SK-N-MC (cell line): ENCODE data around the gene SLC47A2.

Source experiments
- DNase-seq: peaks from one replicate; pipeline ENCODE4 v3.0.0-alpha.2; 2011; ENCODE audit warnings: low read depth, low spot score
- H3K27ac ChIP-seq: fragments of 200-600 bp; sonication (generic); 2 replicates; pipeline ENCODE4 v1.5.1; 2016; ENCODE audit warnings: mixed run types
- H3K36me3 ChIP-seq: fragments of 200-600 bp; sonication (generic); 2 replicates; pipeline ENCODE4 v1.6.1; 2017; ENCODE audit warnings: antibody characterized with exemption, low read length, mixed read lengths; ENCODE audit not compliant: insufficient read depth
- H3K4me3 ChIP-seq: fragments of 200-600 bp; sonication (generic); 2 replicates; pipeline ENCODE4 v1.5.1; 2016
- H3K9ac ChIP-seq: fragments of 200-600 bp; sonication (generic); 2 replicates; pipeline ENCODE4 v1.8.0; 2017; ENCODE audit warnings: mixed run types, mixed read lengths; ENCODE audit not compliant: insufficient read length
- H3K9me3 ChIP-seq: fragments of 200-600 bp; sonication (generic); 2 replicates; pipeline ENCODE4 v1.6.1; 2017; ENCODE audit warnings: low read depth, mild to moderate bottlenecking, antibody characterized with exemption, low read length, moderate library complexity, mixed read lengths
- EZH2 ChIP-seq: fragments of 200-600 bp; sonication (generic); IDR thresholded peaks from one replicate; pipeline ENCODE4 v1.6.1; 2017; ENCODE audit warnings: antibody characterized with exemption
- FOXP2 ChIP-seq: optimal IDR thresholded peaks from 2 replicates; pipeline ENCODE3; 2011; ENCODE audit warnings: mild to moderate bottlenecking, moderate library complexity; ENCODE audit not compliant: insufficient read depth; ENCODE audit errors: extremely low read length, control extremely low read depth
- POLR2AphosphoS5 ChIP-seq: IDR thresholded peaks from 2 replicates; pipeline ENCODE4 v1.6.1; 2012; ENCODE audit warnings: mild to moderate bottlenecking, low read depth, low read length, borderline replicate concordance

The SLC47A2 gene

DNA sequence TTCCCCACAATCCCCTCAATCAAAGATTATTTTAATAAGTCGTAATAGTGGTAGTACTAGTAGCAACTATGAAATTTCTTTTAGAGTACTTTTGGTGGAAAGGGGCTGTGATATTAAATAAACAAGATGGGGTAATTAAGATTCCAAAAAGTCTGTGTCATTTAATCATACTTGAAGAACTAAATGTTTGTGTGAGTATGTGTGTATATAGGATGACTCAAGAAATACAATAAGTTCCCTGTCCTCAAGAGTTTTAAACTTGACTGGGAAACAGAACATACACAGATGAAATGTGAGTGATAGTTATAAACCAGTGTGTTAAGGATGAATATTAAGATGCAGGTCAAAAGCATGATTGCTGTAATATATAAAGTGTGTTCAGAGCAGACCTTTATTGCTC is 65.6 kb downstream of the SLC47A2 start:
- no peak overlapping the region for H3K4me3 ChIP-seq
- no peaks in the 10 kb centered on the region for H3K9me3 ChIP-seq
- H3K9ac ChIP-seq: no peak overlapping the region
- peaks cover 28% of the 10 kb centered on the region for H3K36me3 ChIP-seq
- DNase-seq: no peak
- H3K27ac ChIP-seq: no peak overlapping the region
- TF ChIP-seq FOXP2 (no peak), POLR2AphosphoS5 (no peak), EZH2 (no peak)

- H3K27ac ChIP-seq: no peak overlapping the region
- H3K9ac ChIP-seq: peak overlapping the region; percentile 62
- H3K36me3 ChIP-seq: peaks cover 20% of the 10 kb centered on the region
- no peaks in the 10 kb centered on the region for H3K9me3 ChIP-seq
- TF ChIP-seq FOXP2 (no peak), EZH2 (no peak), POLR2AphosphoS5 (no peak)
- peak overlapping the region; percentile 97 for H3K4me3 ChIP-seq
- DNase-seq: no peak
These were observed 67.2 kb downstream of the SLC47A2 start for GRCh38 chr17:19649274-19649541.

- peaks cover 20% of the 10 kb centered on the region for H3K36me3 ChIP-seq
- no peaks in the 10 kb centered on the region for H3K9me3 ChIP-seq
- peak within 1 kb of the TSS; percentile 62 for H3K9ac ChIP-seq
- H3K4me3 ChIP-seq: peak within 1 kb of the TSS; percentile 97
- peak within 1 kb of the TSS; percentile 40; the same call in 1 of the 2 replicates for H3K27ac ChIP-seq
- TF ChIP-seq POLR2AphosphoS5: peak; percentile 68; the same call in 1 of the 2 replicates
- no peak for TF ChIP-seq FOXP2
- DNase-seq: no peak
These were observed 67.7 kb downstream of the SLC47A2 start, which contains the start of gene ALDH3A2 for GRCh38 chr17:19648475-19649273. TSS of gene ALDH3A2 (plus strand) at chr17:19648751. CDS start at chr17:19648972, 221 bp downstream.

GRCh38 chr17:19647697-19648474 is 68.5 kb downstream of the SLC47A2 start:
- TF ChIP-seq POLR2AphosphoS5 (no peak), FOXP2 (no peak), EZH2 (no peak)
- DNase-seq: no peak
- Histone ChIP-seq H3K9ac (peak overlapping the region; percentile 53), H3K9me3 (no peaks in the 10 kb centered on the region), H3K27ac (peak overlapping the region; percentile 40; the same call in 1 of the 2 replicates), H3K4me3 (peak overlapping the region; percentile 97), H3K36me3 (peaks cover 13% of the 10 kb centered on the region)

DNA sequence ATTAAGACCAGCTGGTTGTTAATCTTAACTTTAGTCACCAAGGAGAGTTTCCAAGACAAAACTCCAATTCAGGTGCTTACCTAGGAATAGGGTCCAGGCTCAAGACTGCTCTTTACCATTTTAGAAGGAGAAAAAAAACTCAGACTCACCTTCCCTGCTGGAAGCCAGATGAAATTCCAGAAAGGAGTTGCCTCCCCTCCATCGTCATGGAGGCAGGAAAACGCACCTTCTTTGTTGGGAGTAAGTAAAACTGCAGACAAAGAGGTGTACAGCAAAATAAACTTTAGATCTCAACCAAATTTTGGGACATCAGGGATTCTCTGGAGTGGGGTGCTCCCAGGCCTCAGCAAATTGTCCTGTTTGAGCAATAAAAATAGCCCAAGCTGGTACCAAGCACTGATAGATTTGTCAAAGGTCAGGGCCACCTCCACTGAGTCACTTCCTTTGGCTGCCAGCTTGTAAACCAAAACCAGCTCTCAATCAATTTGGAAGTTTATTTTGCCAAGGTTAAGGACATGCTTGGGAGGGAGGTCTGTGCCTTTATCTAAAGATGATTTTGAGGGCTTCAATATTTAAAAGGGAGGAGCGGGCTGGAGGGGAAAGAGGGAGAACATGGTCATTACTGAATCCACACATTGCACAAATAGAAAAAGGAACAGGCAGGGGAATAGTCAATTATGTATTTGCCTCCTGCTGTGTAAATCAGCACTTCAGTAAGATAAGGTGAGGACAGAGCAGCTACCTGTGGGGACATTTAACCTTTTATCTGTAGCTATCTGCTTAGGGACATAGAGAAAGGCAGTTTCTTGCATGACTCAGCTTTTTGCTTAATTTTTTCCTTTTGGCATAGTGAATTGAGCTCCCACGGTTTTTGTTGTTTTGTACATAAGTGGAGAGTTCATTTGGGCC is 69.3 kb downstream of the SLC47A2 start:
- peak overlapping the region; percentile 97 for H3K4me3 ChIP-seq
- H3K36me3 ChIP-seq: peaks cover 5% of the 10 kb centered on the region
- H3K27ac ChIP-seq: peak overlapping the region; percentile 3; the same call in 1 of the 2 replicates
- no peak overlapping the region for H3K9ac ChIP-seq
- TF ChIP-seq EZH2 (no peak), FOXP2 (no peak), POLR2AphosphoS5 (no peak)
- no peak for DNase-seq
- no peaks in the 10 kb centered on the region for H3K9me3 ChIP-seq

DNA sequence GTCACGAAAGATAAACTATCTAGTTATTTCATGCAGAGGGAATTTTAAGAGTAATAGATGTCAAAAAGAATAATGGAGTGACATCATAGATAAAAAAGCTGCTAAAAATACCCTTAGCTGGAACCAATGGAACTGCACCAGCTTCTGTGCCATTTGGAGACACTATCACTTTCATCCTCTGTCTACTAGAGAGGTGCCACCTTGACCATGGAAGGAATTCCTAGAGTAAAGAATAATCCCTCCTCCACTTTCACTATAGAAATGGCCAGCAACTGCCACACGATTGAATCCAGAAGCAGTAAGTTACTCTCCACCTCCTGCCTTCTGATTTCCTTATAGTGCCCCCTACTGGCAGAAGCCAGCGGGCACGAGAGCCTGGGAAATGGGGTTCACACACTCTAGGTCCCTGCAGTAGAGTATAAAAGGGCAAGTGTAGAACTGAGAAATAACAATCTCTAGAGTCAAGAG is 70.6 kb downstream of the SLC47A2 start:
- Histone ChIP-seq H3K9me3 (no peaks in the 10 kb centered on the region), H3K36me3 (no peaks in the 10 kb centered on the region), H3K9ac (no peak overlapping the region), H3K4me3 (no peak overlapping the region), H3K27ac (no peak overlapping the region)
- no peak for DNase-seq
- no peak for TF ChIP-seq POLR2AphosphoS5
- no peak for TF ChIP-seq FOXP2
- TF ChIP-seq EZH2: no peak

- DNase-seq: no peak
- H3K9ac ChIP-seq: no peak overlapping the region
These were observed 71.7 kb downstream of the SLC47A2 start for GRCh38 chr17:19644493-19645210.

More at GRCh38 chr17:19644493-19645210, 71.7 kb downstream of the SLC47A2 start:
- H3K9me3 ChIP-seq: no peaks in the 10 kb centered on the region
- H3K27ac ChIP-seq: no peak overlapping the region
- TF ChIP-seq FOXP2 (no peak), EZH2 (no peak), POLR2AphosphoS5 (no peak)
- H3K4me3 ChIP-seq: no peak overlapping the region
- no peaks in the 10 kb centered on the region for H3K36me3 ChIP-seq
